Left lung (tissue), 14 donors: ENCODE results near the gene USP17L29. TPM values are rescaled to one million over a fixed set of nuclear protein-coding genes. Genes with fewer than 3 reads are reported as not detected.
A peak's percentile ranks its signal among the peaks of the same experiment; 100 is the strongest.
"Not testable (repeated sequence)": the region's sequence is repeated elsewhere in the genome, so short reads cannot be mapped to it uniquely, and the experiment has no call there.

Experiments
- ATAC-seq: fragments of 200-7000 bp; cut with Tn5 transposase; one replicate; pipeline ENCODE4 v1.9.1; 2020; ENCODE audit warnings: moderate library complexity
- DNase-seq, 4 donors: peaks; one replicate each; pipeline ENCODE4 v3.0.0-alpha.2; 2013 to 2020
- H3K27ac ChIP-seq, 2 donors: fragments of 200-600 bp; sonication (generic) in 1 of 2; one replicate each; pipeline versions ENCODE4 v1.5.0 to v1.8.0; 2020 to 2021
- H3K27me3 ChIP-seq, 2 donors: fragments of 200-600 bp; sonication (generic) in 1 of 2; one replicate each; pipeline versions ENCODE4 v1.5.0 to v1.8.0; 2020 to 2021
- H3K36me3 ChIP-seq, 2 donors: fragments of 200-600 bp; sonication (generic) in 1 of 2; one replicate each; pipeline versions ENCODE4 v1.5.0 to v1.8.0; 2020 to 2021
- H3K4me1 ChIP-seq, 2 donors: fragments of 200-600 bp; one replicate each; pipeline ENCODE4 v1.8.0; 2021
- H3K4me3 ChIP-seq, 2 donors: fragments of 200-600 bp; sonication (generic) in 1 of 2; one replicate each; pipeline versions ENCODE4 v1.5.0 to v1.8.0; 2020 to 2021; ENCODE audit warnings: mild to moderate bottlenecking in 1 of 2
- H3K9me3 ChIP-seq, 2 donors: fragments of 200-600 bp; sonication (generic) in 1 of 2; one replicate each; pipeline versions ENCODE4 v1.5.0 to v1.8.0; 2020 to 2021
- intact Hi-C, 2 donors: fragments of 100-400 bp; cut with DNase I; formaldehyde crosslinking; loops; one replicate each; pipeline versions ENCODE4 v1.11.2 to v1.14.2; 2022
- long read RNA-seq, 12 donors: library from polyadenylated mRNA in 2 of 12; unstranded in 2 of 12; transcript quantifications; one replicate each; pipeline ENCODE4 v2.0.0 and lab custom pipeline, GENCODE V29; 2019 to 2026
- polyA plus RNA-seq, 6 donors: library from polyadenylated mRNA; unstranded; fragments of 120-200 nt; gene quantifications; one replicate each; pipeline ENCODE4 v1.2.1, GENCODE V29; 2013; ENCODE audit not compliant: insufficient read length in 6 of 6
- total RNA-seq, 2 donors: library from RNA; stranded (reverse); fragmentation: NEBNext Ultra II Directional; extraction: Animal tissue kit (Norgen Biotek cat#: 25700); gene quantifications; one replicate each; pipeline ENCODE4 v1.2.1, GENCODE V29; 2021
- donor health status: DM: no; HTN: yes; CAD: no.
- donor health status: DM: no; HTN: no; CAD: no.

USP17L29 gene, protein sequence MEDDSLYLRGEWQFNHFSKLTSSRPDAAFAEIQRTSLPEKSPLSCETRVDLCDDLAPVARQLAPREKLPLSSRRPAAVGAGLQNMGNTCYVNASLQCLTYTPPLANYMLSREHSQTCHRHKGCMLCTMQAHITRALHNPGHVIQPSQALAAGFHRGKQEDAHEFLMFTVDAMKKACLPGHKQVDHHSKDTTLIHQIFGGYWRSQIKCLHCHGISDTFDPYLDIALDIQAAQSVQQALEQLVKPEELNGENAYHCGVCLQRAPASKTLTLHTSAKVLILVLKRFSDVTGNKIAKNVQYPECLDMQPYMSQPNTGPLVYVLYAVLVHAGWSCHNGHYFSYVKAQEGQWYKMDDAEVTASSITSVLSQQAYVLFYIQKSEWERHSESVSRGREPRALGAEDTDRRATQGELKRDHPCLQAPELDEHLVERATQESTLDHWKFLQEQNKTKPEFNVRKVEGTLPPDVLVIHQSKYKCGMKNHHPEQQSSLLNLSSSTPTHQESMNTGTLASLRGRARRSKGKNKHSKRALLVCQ
- total RNA-seq (not detected), polyA plus RNA-seq (not detected)
- long read RNA-seq, donor 1, result 0 reads
- long read RNA-seq, donor 2, result 0 reads
- long read RNA-seq, donor 3, result 0 reads
- long read RNA-seq, donor 4, result 0 reads
- long read RNA-seq, donor 5, result 0 reads
- long read RNA-seq, donor 6, result 0 reads
- long read RNA-seq, donor 7, result 0 reads
- long read RNA-seq, donor 8, result 0 reads
- long read RNA-seq, donor 9, result 0 reads
- long read RNA-seq, donor 10, result 0 reads
- long read RNA-seq, donor 11, result 0 reads
- long read RNA-seq, donor 12, result 0 reads

DNA sequence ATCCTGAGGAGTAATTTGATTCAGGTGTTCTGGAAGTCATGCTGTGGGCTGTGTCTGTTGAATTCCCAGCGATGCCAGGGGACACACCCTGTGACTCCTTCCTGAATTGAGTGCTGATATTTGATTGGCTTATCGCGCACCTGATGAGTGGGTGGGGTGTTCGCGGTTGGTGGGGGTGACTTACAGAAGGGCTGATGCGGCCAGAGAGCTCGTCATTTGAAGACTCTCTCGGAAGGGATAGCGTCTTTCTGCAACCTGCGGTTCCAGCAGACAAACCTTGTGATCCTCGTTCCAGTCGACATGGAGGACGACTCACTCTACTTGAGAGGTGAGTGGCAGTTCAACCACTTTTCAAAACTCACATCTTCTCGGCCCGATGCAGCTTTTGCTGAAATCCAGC, at the start of gene USP17L29:
Gene USP17L29 (plus strand): TSS at position 301 of the 400 bp plus-strand sequence. CDS start 0 bp downstream, at position 301.
- intact Hi-C loops, ATAC-seq, H3K36me3 ChIP-seq, H3K9me3 ChIP-seq, H3K4me1 ChIP-seq, H3K4me3 ChIP-seq, H3K27me3 ChIP-seq, H3K27ac ChIP-seq, DNase-seq: not testable (repeated sequence)

GRCh38 chr4:9324191-9324590, 29.2 kb upstream of the USP17L29 start:
- ATAC-seq, DNase-seq, H3K9me3 ChIP-seq, H3K4me3 ChIP-seq, intact Hi-C loops, H3K27ac ChIP-seq, H3K4me1 ChIP-seq, H3K36me3 ChIP-seq, H3K27me3 ChIP-seq: not testable (repeated sequence)

- H3K4me1 ChIP-seq, ATAC-seq, H3K27me3 ChIP-seq, H3K27ac ChIP-seq, H3K9me3 ChIP-seq, H3K4me3 ChIP-seq, H3K36me3 ChIP-seq, intact Hi-C loops, DNase-seq: not testable (repeated sequence)
Observed at GRCh38 chr4:9324865-9325264, 28.6 kb upstream of the USP17L29 start, which contains the start of gene USP17L24. USP17L24 (plus strand) TSS chr4:9325165; CDS start chr4:9325165, 0 bp downstream.

GRCh38 chr4:9329611-9330010, 23.8 kb upstream of the USP17L29 start, which contains the start of gene USP17L25:
USP17L25 (plus strand) TSS chr4:9329911; CDS start chr4:9329911, 0 bp downstream.
- H3K27ac ChIP-seq, intact Hi-C loops, H3K4me1 ChIP-seq, ATAC-seq, DNase-seq, H3K27me3 ChIP-seq, H3K4me3 ChIP-seq, H3K9me3 ChIP-seq, H3K36me3 ChIP-seq: not testable (repeated sequence)

- H3K4me3 ChIP-seq, H3K36me3 ChIP-seq, H3K9me3 ChIP-seq, H3K27ac ChIP-seq, intact Hi-C loops, H3K27me3 ChIP-seq, DNase-seq, H3K4me1 ChIP-seq, ATAC-seq: not testable (repeated sequence)
Observed at GRCh38 chr4:9334358-9334757, 19.1 kb upstream of the USP17L29 start, which contains the start of gene USP17L26. USP17L26 (plus strand) TSS chr4:9334658; CDS start chr4:9334658, 0 bp downstream.

- H3K36me3 ChIP-seq, H3K27ac ChIP-seq, ATAC-seq, H3K9me3 ChIP-seq, intact Hi-C loops, H3K4me3 ChIP-seq, DNase-seq, H3K4me1 ChIP-seq, H3K27me3 ChIP-seq: not testable (repeated sequence)
Observed at GRCh38 chr4:9339103-9339502, 14.3 kb upstream of the USP17L29 start, which contains the start of gene USP17L5. USP17L5 (plus strand) TSS chr4:9339403; CDS start chr4:9339403, 0 bp downstream.

GRCh38 chr4:9343848-9344247, 9.6 kb upstream of the USP17L29 start, which contains the start of gene USP17L27:
USP17L27 (plus strand) TSS chr4:9344148; CDS start chr4:9344148, 0 bp downstream.
- intact Hi-C loops, H3K27me3 ChIP-seq, DNase-seq, H3K4me3 ChIP-seq, H3K9me3 ChIP-seq, H3K4me1 ChIP-seq, H3K36me3 ChIP-seq, ATAC-seq, H3K27ac ChIP-seq: not testable (repeated sequence)

DNA sequence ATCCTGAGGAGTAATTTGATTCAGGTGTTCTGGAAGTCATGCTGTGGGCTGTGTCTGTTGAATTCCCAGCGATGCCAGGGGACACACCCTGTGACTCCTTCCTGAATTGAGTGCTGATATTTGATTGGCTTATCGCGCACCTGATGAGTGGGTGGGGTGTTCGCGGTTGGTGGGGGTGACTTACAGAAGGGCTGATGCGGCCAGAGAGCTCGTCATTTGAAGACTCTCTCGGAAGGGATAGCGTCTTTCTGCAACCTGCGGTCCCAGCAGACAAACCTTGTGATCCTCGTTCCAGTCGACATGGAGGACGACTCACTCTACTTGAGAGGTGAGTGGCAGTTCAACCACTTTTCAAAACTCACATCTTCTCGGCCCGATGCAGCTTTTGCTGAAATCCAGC, 4.8 kb upstream of the USP17L29 start, which contains the start of gene USP17L28:
Gene USP17L28 (plus strand): TSS at position 301 of the 400 bp plus-strand sequence. CDS start 0 bp downstream, at position 301.
- H3K9me3 ChIP-seq, H3K36me3 ChIP-seq, H3K27me3 ChIP-seq, intact Hi-C loops, H3K4me3 ChIP-seq, ATAC-seq, H3K4me1 ChIP-seq, H3K27ac ChIP-seq, DNase-seq: not testable (repeated sequence)

GRCh38 chr4:9350866-9351265, 2.6 kb upstream of the USP17L29 start:
- H3K27ac ChIP-seq, H3K4me1 ChIP-seq: not testable (repeated sequence)
- peak in 1 of 4 donors; percentile 90 for DNase-seq

GRCh38 chr4:9362829-9363228, 9.4 kb downstream of the USP17L29 start, which contains the start of gene USP17L30:
USP17L30 (plus strand) TSS chr4:9363129; CDS start chr4:9363129, 0 bp downstream.
- H3K36me3 ChIP-seq, DNase-seq, ATAC-seq, H3K4me3 ChIP-seq, H3K27me3 ChIP-seq, H3K27ac ChIP-seq, H3K9me3 ChIP-seq, intact Hi-C loops, H3K4me1 ChIP-seq: not testable (repeated sequence)

More at GRCh38 chr4:9350866-9351265, 2.6 kb upstream of the USP17L29 start:
- H3K4me3 ChIP-seq, intact Hi-C loops, H3K27me3 ChIP-seq, ATAC-seq, H3K9me3 ChIP-seq, H3K36me3 ChIP-seq: not testable (repeated sequence)

DNA sequence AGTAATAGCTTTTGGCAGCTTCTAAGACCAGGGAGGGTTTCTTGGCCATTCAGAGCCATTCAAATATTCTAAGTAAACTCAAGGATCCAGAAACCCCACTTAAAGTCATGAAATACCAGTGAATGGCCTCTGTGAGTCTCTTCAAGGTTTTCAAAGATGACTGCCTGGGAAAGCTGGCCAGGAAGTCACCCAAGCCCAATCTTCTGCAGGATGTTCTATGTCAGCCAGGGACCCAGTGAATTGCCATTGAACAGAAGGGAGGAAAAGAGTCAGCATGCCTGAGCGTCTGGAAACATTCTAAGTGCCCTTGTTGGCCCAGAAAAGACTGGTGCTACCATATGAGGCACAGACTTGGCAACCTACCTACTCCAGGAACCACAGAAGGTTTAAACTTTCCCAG, 26.4 kb downstream of the USP17L29 start:
- H3K36me3 ChIP-seq, H3K27ac ChIP-seq, H3K9me3 ChIP-seq, intact Hi-C loops, H3K4me3 ChIP-seq, DNase-seq, ATAC-seq, H3K27me3 ChIP-seq, H3K4me1 ChIP-seq: not testable (repeated sequence)
